HL-60/S4 treated with phorbol 12-myristate 13-acetate at 8.2 ng/mL for 4 days and 3 days (cell line): ENCODE measurements around the gene SIGLEC1.

ENCODE experiments used
- in situ Hi-C: fragments of 300-500 bp; cut with MboI; formaldehyde crosslinking; loops from 2 replicates; pipeline ENCODE4 v1.15.0; 2022; ENCODE audit warnings: low sequenced_read_pairs

Gene SIGLEC1

GRCh38 chr20:3712279-3712873, at the start of gene SIGLEC1:
Gene SIGLEC1 (minus strand): TSS chr20:3712600. CDS start chr20:3707128, 5,472 bp downstream.
- in situ Hi-C loops, result no loop called here

- in situ Hi-C loops, result no loop called here
Measured at GRCh38 chr20:3760655-3761348, 48.4 kb upstream of the SIGLEC1 start.

GRCh38 chr20:3759884-3760283, 47.5 kb upstream of the SIGLEC1 start:
- in situ Hi-C loops, result no loop called here

DNA sequence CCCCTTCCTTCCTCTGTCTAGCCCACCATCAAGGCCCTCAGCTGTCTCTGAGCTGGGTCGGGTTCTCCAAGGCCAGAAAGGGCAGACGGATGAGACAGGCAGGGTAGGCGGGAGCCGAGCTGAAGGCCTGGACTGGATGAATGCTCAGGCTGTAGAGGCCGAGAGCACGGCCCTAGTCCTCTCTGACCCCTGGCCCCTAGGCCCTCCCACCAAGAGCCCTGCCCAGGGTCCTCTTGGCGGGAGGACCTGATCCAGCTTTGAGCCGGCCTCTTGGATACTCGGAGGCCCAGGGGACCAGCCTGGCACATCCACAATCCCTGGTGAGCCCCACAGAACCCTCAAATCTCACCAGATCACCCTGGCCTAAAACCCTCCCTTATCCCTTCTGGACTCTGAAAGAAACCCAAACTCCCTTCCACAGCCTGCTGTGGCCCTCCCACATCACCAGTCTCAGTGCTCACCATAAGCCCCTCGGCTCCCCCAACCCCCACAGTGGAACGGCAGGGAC, 47.0 kb upstream of the SIGLEC1 start:
- in situ Hi-C loops, result no loop called here

DNA sequence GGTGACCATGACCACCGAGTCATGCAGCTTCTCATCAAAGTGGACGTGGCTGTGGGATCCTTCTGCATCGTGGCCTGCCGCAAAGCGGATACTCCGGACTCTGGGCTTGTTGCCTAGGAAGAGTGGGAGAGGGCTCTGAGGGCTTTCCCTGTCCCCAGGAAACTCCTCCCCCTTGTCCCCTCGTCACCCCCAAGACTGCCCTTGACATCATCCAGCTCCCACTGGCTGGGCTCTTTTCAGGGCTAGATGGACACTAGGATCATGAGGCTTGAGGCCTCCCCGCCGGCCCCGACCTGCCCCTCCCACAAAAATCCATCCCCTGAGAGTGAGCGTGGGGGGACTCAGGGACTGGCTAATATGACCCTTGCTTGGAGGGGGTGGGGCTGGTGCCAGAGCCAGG, 46.2 kb upstream of the SIGLEC1 start:
- in situ Hi-C loops, result no loop called here

DNA sequence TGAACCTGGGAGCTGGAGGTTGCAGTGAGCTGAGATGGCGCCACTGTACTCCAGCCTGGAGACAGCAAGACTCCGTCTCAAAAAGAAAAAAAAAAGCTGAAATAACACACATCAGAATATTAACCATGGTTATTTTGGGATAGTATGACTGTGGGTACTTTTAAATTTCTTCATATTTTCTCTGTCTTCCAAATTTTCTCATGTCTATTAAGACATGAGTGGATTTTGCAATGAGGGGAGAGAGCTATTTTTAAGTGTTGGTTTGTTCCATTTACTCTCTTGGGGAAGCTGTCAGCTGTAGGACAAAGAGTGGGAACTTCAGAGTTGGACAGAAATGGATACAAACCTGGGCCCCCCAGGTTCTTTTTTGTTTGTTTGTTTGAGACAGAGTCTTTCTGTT, 44.9 kb upstream of the SIGLEC1 start:
- in situ Hi-C loops, result no loop called here

- in situ Hi-C loops, result no loop called here
Measured at GRCh38 chr20:3755814-3756480, 43.5 kb upstream of the SIGLEC1 start.

GRCh38 chr20:3755269-3755668, 42.9 kb upstream of the SIGLEC1 start:
- in situ Hi-C loops, result no loop called here

GRCh38 chr20:3754276-3754630, 41.9 kb upstream of the SIGLEC1 start:
- in situ Hi-C loops, result no loop called here

- in situ Hi-C loops, result no loop called here
Measured at GRCh38 chr20:3753501-3754275, 41.3 kb upstream of the SIGLEC1 start.

DNA sequence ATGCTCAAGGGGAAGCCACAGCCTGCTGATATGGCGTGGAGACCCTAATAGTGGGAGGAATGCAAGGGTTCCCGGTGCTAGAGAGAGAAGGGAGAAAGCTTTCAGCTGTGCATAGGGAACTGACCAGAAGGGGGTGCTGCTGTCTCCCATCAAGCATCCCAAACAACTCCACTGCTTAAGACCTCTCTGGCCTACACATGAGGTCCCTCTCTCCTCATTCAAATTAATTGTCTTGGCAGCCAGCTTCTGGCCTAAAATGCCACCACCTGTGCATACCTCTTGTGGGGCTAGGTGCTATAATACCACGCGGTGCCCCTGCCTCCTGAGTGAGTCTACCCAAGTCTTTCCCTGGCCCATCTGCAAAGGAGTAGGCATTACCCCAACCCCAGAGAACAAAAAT, 40.7 kb upstream of the SIGLEC1 start:
- in situ Hi-C loops, result no loop called here

- in situ Hi-C loops, result no loop called here
Measured at GRCh38 chr20:3752386-3752759, 40.0 kb upstream of the SIGLEC1 start.

- in situ Hi-C loops, result no loop called here
Measured at GRCh38 chr20:3751675-3752385, 39.4 kb upstream of the SIGLEC1 start.

- in situ Hi-C loops, result no loop called here
Measured at GRCh38 chr20:3751305-3751674, 38.9 kb upstream of the SIGLEC1 start.

DNA sequence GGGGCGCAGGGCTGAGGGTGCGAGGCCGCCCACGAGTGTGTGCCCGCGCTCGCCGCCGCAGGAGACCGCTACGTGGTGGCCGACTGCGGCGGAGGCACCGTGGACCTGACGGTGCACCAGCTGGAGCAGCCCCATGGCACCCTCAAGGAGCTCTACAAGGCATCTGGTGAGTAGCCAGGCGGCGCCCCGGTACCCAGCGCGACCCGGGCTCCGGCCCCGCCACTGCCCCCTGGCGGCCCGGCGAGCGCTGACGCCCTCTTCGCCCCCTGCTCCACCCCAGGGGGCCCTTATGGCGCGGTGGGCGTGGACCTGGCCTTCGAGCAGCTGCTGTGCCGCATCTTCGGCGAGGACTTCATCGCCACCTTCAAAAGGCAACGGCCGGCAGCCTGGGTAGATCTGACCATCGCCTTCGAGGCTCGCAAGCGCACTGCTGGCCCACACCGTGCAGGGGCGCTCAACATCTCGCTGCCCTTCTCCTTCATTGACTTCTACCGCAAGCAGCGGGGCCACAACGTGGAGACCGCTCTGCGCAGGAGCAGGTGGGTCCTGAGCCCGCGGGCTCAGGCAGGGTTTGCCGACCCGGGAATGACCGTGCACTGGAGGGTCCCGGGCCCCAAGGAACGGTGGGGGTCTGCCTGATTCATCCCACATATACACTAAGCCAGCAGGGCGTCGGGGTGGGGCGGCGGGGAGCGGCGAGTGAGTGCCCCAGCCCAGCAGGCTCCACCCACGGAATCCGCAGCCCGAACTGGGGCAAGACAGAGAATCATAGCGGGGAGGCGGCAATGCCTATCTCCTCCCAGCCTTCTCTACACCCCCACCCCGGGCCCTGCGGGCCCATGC, 37.5 kb upstream of the SIGLEC1 start:
- in situ Hi-C loops, result no loop called here

DNA sequence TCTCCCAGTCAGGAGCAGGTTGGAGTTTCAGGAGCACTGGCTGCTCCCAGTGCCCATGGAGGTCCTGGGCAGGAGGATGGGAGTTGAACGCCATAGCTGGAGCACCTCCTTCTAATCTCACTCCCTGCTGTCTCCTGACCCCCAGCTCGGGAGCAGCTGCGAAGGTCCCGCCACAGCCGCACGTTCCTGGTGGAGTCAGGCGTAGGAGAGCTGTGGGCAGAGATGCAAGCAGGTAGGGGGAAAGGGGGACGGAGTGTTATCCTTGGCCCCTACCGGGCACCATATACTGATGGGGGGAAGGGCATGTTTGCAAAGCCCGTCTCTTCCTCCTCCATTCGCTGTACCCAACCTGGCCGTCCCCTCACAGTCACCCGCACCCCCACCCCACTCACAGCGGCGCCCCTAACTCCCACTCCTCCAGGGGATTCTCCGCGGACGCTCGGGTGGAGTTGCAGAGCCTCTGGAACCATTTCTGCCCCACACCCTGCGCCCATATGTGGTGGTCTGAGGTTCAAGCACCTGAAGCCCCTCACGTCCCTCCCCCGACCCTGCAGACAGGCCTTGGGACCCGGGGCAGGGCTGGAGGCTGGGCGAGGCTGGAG, 36.8 kb upstream of the SIGLEC1 start:
- in situ Hi-C loops, result no loop called here

DNA sequence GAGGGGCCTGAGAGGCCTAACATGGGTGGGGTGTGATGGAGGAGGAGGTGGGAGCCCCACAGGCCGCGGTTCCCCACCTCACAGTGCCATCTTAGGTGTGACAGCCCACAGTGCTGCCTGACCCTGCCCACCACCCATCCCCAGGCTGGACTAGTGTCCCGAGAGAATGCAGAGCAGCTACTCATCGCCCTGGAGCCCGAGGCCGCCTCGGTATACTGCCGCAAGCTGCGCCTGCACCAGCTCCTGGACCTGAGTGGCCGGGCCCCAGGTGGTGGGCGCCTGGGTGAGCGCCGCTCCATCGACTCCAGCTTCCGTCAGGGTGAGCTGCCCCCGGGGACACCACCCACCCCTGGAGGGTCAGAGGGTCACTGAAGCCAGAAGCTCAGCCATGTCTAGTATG, 35.7 kb upstream of the SIGLEC1 start:
- in situ Hi-C loops, result no loop called here

GRCh38 chr20:3747471-3747870, 35.1 kb upstream of the SIGLEC1 start:
- in situ Hi-C loops, result no loop called here

DNA sequence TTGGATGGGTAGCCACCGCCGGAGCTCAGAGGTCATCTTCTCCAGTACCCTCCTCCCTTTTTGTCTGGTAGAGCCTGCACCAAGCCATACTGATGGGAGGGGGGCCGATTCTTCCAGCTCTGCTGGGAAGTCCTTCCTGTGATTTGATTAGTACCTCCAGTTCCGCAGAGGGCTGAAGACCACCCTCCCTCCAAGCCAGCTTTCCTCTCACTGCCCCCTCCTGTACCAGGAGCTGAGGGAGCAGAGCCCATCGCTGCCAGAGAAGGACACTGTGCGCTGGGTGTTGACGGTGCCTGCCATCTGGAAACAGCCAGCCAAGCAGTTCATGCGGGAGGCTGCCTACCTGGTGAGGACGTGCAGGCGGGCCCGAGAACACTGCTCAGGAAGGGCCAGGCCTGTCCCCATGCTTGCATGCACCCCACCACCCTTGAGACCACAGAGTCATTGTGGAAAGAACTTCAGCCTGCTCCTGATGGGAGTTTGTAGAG, 33.3 kb upstream of the SIGLEC1 start:
- in situ Hi-C loops, result no loop called here
